Measurements from ENCODE around the gene SCD. TPM values are rescaled to one million over a fixed set of nuclear protein-coding genes. Genes with fewer than 3 reads are reported as not detected.

The SCD gene
- total RNA-seq, 4 donors from 2014 or later: 7.1 to 16.8 (median 9.1) TPM

DNA sequence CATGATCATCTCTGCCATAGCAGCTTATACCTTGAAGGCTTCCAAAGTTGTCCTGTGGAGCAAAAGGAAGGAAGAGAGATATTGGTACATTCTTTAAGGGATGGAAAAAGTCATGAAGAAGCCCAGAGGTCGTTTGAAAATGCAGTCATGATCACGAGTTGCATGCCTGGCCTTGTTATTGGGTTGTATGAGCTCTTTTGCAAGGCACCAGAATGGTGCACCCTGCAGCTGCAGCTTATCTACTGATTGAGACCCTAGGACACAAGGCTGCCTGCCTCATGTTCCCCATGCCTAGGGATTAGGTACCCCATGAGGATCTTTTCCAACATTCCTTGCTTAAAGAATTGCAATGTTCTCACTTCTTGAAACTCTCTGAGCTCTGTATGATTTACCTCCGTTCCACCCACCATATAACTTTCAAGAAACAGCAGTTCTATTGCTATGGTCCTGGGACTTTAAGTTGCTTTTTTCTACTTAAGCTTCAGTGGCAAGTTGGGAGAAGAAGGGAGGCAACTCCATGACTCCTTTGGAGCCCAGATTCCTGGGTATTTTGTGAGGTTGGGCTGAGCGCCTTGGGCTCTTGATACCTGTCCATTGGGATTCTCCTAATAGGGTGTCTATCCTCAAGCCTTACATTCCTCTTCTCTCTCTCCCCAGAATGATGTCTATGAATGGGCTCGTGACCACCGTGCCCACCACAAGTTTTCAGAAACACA lies 6.9 kb downstream of the SCD start:
- Histone ChIP-seq H3K36me3 (peaks cover 0 to 16% (median 0%) of the 10 kb centered on the region in 4 donors), H3K4me3 (no peak overlapping the region), H3K9me3 (no peaks in the 10 kb centered on the region), H3K27ac (replicated peaks in 1 of 4) (no peak overlapping the region), H3K4me1 (peaks cover 0 to 3% (median 3%) of the 10 kb centered on the region in 4 donors), H3K27me3 (peaks cover 0 to 17% (median 2%) of the 10 kb centered on the region in 4 donors)
- no peak for DNase-seq (ENCODE audit: extremely low spot score)
- intact Hi-C loops (cut with DNase I): no loop called here
- no peak for TF ChIP-seq EP300 (IDR thresholded peaks at IDR 0.05)
- no peak for TF ChIP-seq POLR2AphosphoS5 (IDR thresholded peaks at IDR 0.05)
- TF ChIP-seq, protein P1, sequence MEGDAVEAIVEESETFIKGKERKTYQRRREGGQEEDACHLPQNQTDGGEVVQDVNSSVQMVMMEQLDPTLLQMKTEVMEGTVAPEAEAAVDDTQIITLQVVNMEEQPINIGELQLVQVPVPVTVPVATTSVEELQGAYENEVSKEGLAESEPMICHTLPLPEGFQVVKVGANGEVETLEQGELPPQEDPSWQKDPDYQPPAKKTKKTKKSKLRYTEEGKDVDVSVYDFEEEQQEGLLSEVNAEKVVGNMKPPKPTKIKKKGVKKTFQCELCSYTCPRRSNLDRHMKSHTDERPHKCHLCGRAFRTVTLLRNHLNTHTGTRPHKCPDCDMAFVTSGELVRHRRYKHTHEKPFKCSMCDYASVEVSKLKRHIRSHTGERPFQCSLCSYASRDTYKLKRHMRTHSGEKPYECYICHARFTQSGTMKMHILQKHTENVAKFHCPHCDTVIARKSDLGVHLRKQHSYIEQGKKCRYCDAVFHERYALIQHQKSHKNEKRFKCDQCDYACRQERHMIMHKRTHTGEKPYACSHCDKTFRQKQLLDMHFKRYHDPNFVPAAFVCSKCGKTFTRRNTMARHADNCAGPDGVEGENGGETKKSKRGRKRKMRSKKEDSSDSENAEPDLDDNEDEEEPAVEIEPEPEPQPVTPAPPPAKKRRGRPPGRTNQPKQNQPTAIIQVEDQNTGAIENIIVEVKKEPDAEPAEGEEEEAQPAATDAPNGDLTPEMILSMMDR (IDR thresholded peaks at IDR 0.05): no peak
- TF ChIP-seq POLR2A (IDR thresholded peaks at IDR 0.05; ENCODE audit: low read depth): no peak
- WGBS: 90% methylated on average over 6 of the region's 6 CpGs

DNA sequence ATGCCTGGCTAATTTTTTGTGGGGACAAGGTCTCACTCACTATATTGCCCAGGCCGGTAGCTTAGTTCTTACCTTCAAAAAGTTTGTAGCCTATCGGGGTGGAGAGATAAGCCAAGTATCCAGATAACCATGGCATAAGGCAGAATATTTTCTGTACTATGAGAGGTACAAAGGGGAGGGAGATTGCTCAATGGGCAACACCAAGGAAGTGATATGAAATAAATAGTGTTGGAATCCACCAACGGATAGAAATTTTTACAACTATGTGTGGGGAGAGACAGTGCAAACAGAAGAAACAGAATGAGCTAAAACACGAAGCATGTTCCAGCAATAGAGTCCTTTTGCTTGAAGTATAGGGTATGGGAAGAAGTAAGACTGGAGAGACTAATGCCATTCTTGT lies 8.1 kb downstream of the SCD start:
- 94% methylated on average over 4 of the region's 4 CpGs for WGBS
- Histone ChIP-seq H3K4me3 (no peak overlapping the region), H3K27me3 (peaks cover 0 to 7% (median under 1%) of the 10 kb centered on the region in 4 donors), H3K9me3 (no peaks in the 10 kb centered on the region), H3K4me1 (peaks cover 6 to 15% (median 14%) of the 10 kb centered on the region in 4 donors), H3K36me3 (peaks cover 0 to 16% (median 0%) of the 10 kb centered on the region in 4 donors), H3K27ac (replicated peaks in 1 of 4) (no peak overlapping the region)
- no peak for TF ChIP-seq EP300 (IDR thresholded peaks at IDR 0.05)
- no peak for TF ChIP-seq POLR2A (IDR thresholded peaks at IDR 0.05; ENCODE audit: low read depth)
- TF ChIP-seq, protein P1 (IDR thresholded peaks at IDR 0.05): no peak
- no peak for TF ChIP-seq POLR2AphosphoS5 (IDR thresholded peaks at IDR 0.05)
- no peak for DNase-seq (ENCODE audit: extremely low spot score)
- intact Hi-C loops (cut with DNase I): no loop called here

DNA sequence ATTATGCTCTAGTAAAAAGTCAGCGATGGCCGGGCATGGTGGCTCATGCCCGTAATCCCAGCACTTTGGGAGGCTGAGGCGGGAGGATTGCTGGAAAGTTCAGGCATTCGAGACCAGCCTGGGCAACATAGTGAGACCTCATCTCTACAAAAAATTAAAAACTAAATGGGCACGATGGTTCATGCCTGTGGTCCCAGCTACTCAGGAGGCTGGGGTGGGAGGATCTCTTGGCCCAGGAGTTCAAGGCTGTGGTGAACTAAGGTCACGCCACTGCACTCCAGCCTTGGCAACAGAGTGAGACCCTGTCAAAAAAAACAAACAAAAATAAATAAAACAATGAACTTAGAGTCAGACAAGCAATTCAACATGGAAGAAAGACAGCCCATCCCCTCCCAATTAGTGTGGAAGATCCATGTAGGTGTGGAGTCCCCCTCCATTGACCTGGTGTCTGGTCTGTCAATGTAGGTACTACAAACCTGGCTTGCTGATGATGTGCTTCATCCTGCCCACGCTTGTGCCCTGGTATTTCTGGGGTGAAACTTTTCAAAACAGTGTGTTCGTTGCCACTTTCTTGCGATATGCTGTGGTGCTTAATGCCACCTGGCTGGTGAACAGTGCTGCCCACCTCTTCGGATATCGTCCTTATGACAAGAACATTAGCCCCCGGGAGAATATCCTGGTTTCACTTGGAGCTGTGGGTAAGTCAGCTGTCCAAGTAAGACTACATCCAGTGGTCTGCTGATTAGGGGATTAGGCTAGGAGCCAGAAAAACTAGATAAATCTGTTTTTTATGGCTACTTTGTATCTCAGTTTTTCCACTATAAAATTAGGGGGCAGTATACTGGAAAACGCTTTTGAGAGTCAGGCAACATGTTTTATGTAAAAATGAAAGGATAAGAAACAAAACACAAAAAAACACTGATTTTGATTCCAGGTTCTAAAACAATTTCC lies 9.3 kb downstream of the SCD start:
- intact Hi-C loops (cut with DNase I): no loop called here
- 92% methylated on average over 13 of the region's 14 CpGs for WGBS
- no peak overlapping the region for H3K27ac ChIP-seq (replicated peaks in 1 of 4)

DNA sequence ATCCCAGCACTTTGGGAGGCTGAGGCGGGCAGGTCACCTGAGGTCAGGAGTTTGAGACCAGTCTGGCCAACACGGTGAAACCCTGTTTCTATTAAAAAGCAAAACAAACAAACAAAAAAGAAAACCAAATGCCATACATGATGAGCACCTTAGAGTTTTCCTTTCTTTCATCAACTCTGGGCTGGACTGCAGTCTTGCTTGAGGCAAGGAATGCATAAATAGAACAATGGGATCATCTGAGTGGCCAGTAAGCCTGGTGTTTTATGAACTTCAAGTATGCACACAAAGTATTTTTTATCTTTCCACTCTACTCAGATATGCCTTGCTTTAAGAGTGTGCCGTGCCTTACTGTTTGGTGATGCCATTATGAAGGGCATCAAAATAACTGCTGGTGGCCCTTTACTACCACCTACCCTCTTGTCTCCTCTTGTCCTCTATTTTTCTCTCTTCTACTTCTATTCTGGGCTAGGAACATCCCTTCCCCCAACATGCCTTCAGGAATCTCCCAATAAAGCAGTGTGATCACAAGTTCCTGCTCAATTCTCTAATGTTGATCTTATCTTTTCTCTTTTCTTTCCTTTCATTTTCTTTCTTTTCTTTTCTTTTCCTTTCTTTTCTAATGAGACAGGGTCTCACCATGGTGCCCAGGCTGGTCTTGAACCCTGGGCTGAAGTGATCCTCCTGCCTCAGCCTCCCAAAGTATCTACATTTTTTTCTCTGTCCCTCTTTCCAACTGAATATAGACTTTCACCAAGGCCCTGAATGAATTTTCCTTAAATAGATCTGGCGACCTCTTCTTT lies 10.2 kb downstream of the SCD start:
- Histone ChIP-seq H3K27me3 (no peaks in the 10 kb centered on the region), H3K9me3 (no peaks in the 10 kb centered on the region), H3K36me3 (peaks cover 0 to 26% (median 0%) of the 10 kb centered on the region in 4 donors), H3K4me1 (peaks cover 6 to 16% (median 15%) of the 10 kb centered on the region in 4 donors), H3K27ac (replicated peaks in 1 of 4) (no peak overlapping the region), H3K4me3 (no peak overlapping the region)
- TF ChIP-seq POLR2A (IDR thresholded peaks at IDR 0.05; ENCODE audit: low read depth) (no peak), EP300 (IDR thresholded peaks at IDR 0.05) (no peak), POLR2AphosphoS5 (IDR thresholded peaks at IDR 0.05) (no peak)
- TF ChIP-seq, protein P1 (IDR thresholded peaks at IDR 0.05): no peak
- WGBS: 93% methylated on average over 4 of the region's 4 CpGs
- no peak for DNase-seq (ENCODE audit: extremely low spot score)
- intact Hi-C loops (cut with DNase I): no loop called here

More for the DNA sequence above, 9.3 kb downstream of the SCD start:
- Histone ChIP-seq H3K27me3 (no peaks in the 10 kb centered on the region), H3K36me3 (peaks cover 0 to 24% (median 0%) of the 10 kb centered on the region in 4 donors), H3K4me3 (no peak overlapping the region), H3K9me3 (no peaks in the 10 kb centered on the region), H3K4me1 (peaks cover 6 to 16% (median 15%) of the 10 kb centered on the region in 4 donors)
- DNase-seq (ENCODE audit: extremely low spot score): no peak
- TF ChIP-seq POLR2AphosphoS5 (IDR thresholded peaks at IDR 0.05) (no peak), EP300 (IDR thresholded peaks at IDR 0.05) (no peak), POLR2A (IDR thresholded peaks at IDR 0.05; ENCODE audit: low read depth) (no peak)
- TF ChIP-seq, protein P1 (IDR thresholded peaks at IDR 0.05): no peak
